GM23248 (cell line): ENCODE measurements around the gene DMRT1.

Experiments used
- EZH2 ChIP-seq: fragments of 200-600 bp; sonication (generic); IDR thresholded peaks from 2 replicates; pipeline ENCODE4 v1.6.1; 2018; ENCODE audit warnings: antibody characterized with exemption, mild to moderate bottlenecking; ENCODE audit not compliant: insufficient read depth, poor library complexity, severe bottlenecking
- EZH2phosphoT487 ChIP-seq: fragments of 200-600 bp; sonication (generic); IDR thresholded peaks from 2 replicates; pipeline ENCODE4 v1.6.1; 2018; ENCODE audit warnings: antibody characterized with exemption, moderate library complexity, mild to moderate bottlenecking, low read depth; ENCODE audit not compliant: insufficient read depth

- TF ChIP-seq EZH2 (no peak), EZH2phosphoT487 (no peak)
Measured at GRCh38 chr9:977838-978830, 136.6 kb downstream of the DMRT1 start.
